ENCODE data around the gene AGO4. TPM values are rescaled to one million over a fixed set of nuclear protein-coding genes. Genes with fewer than 3 reads are reported as not detected.
A peak's percentile ranks its signal among the peaks of the same experiment; 100 is the strongest.

AGO4 gene
- total RNA-seq, 6 donors from 2014 or later: 18.6 to 32.5 (median 26.1) TPM

GRCh38 chr1:35854989-35855700 lies 47.3 kb downstream of the AGO4 start:
- Histone ChIP-seq H3K4me3 (no peak overlapping the region), H3K9me3 (no peaks in the 10 kb centered on the region), H3K27me3 (no peaks in the 10 kb centered on the region), H3K36me3 (peaks cover 6 to 66% (median 46%) of the 10 kb centered on the region in 4 donors), H3K4me1 (peaks cover 0 to 3% (median 0%) of the 10 kb centered on the region in 4 donors), H3K27ac (no peak overlapping the region)
- ATAC-seq (ENCODE audit: low FRiP score in 2 of 2) (no peak), DNase-seq (no peak)
- WGBS, 2 donors: 83 to 84% methylated on average over 9 of the region's 9 CpGs
- no peak for TF ChIP-seq EP300 (IDR thresholded peaks at IDR 0.05)

- no peak overlapping the region for H3K4me3 ChIP-seq
- H3K27me3 ChIP-seq: no peaks in the 10 kb centered on the region
- no peak overlapping the region for H3K27ac ChIP-seq
- no peak for DNase-seq
- peaks cover 0 to 2% (median 0%) of the 10 kb centered on the region in 4 donors for H3K4me1 ChIP-seq
- no peaks in the 10 kb centered on the region for H3K9me3 ChIP-seq
- H3K36me3 ChIP-seq: peaks cover 6 to 48% (median 32%) of the 10 kb centered on the region in 4 donors
- ATAC-seq (ENCODE audit: low FRiP score in 2 of 2): no peak
- WGBS, 2 donors: 33 to 40% methylated on average over 1 of the region's 1 CpG
- TF ChIP-seq POLR2AphosphoS5 (IDR thresholded peaks at IDR 0.05): no peak
- TF ChIP-seq POLR2A (IDR thresholded peaks at IDR 0.05): no peak
- TF ChIP-seq EP300 (IDR thresholded peaks at IDR 0.05): no peak
- no peak for TF ChIP-seq CTCF (IDR thresholded peaks at IDR 0.05)
Observed at GRCh38 chr1:35856964-35857363, 49.1 kb downstream of the AGO4 start.

GRCh38 chr1:35857830-35858229 lies 50.0 kb downstream of the AGO4 start:
- ATAC-seq (ENCODE audit: low FRiP score in 2 of 2): no peak
- no peak for DNase-seq
- no peaks in the 10 kb centered on the region for H3K27me3 ChIP-seq
- H3K36me3 ChIP-seq: peaks cover 6 to 41% (median 27%) of the 10 kb centered on the region in 4 donors
- no peaks in the 10 kb centered on the region for H3K9me3 ChIP-seq
- H3K4me3 ChIP-seq: no peak overlapping the region
- H3K4me1 ChIP-seq: no peaks in the 10 kb centered on the region
- no peak for TF ChIP-seq EP300 (IDR thresholded peaks at IDR 0.05)
- TF ChIP-seq POLR2AphosphoS5 (IDR thresholded peaks at IDR 0.05): no peak
- TF ChIP-seq CTCF (IDR thresholded peaks at IDR 0.05): peak in 1 of 6 experiments; percentile 5
- TF ChIP-seq POLR2A (IDR thresholded peaks at IDR 0.05): no peak
- no peak overlapping the region for H3K27ac ChIP-seq

- ATAC-seq (ENCODE audit: low FRiP score in 2 of 2): peak in 1 of 2 donors; percentile 50
- Histone ChIP-seq H3K4me1 (peaks cover 0 to 8% (median 3%) of the 10 kb centered on the region in 4 donors), H3K4me3 (no peak overlapping the region), H3K36me3 (peaks cover 0 to 13% (median 5%) of the 10 kb centered on the region in 4 donors), H3K27ac (no peak overlapping the region), H3K9me3 (no peaks in the 10 kb centered on the region), H3K27me3 (no peaks in the 10 kb centered on the region)
- WGBS, 2 donors: 50 to 82% methylated on average over 3 of the region's 3 CpGs
- TF ChIP-seq POLR2AphosphoS5 (IDR thresholded peaks at IDR 0.05): no peak
- TF ChIP-seq CTCF (IDR thresholded peaks at IDR 0.05): no peak
- no peak for TF ChIP-seq EP300 (IDR thresholded peaks at IDR 0.05)
- no peak for TF ChIP-seq POLR2A (IDR thresholded peaks at IDR 0.05)
- no peak for DNase-seq
Observed at GRCh38 chr1:35860696-35861095, 52.9 kb downstream of the AGO4 start.

- 76 to 100% methylated on average over 1 of the region's 1 CpG for WGBS, 2 donors
- no peak for DNase-seq
Observed at GRCh38 chr1:35863136-35863535, 55.3 kb downstream of the AGO4 start.

More at GRCh38 chr1:35863136-35863535, 55.3 kb downstream of the AGO4 start:
- no peaks in the 10 kb centered on the region for H3K9me3 ChIP-seq
- no peak for ATAC-seq (ENCODE audit: low FRiP score in 2 of 2)
- peaks cover 0 to 5% (median 0%) of the 10 kb centered on the region in 4 donors for H3K36me3 ChIP-seq
- no peak overlapping the region for H3K27ac ChIP-seq
- H3K4me3 ChIP-seq: no peak overlapping the region
- peaks cover 0 to 8% (median 4%) of the 10 kb centered on the region in 4 donors for H3K4me1 ChIP-seq
- TF ChIP-seq POLR2AphosphoS5 (IDR thresholded peaks at IDR 0.05) (no peak), POLR2A (IDR thresholded peaks at IDR 0.05) (no peak), EP300 (IDR thresholded peaks at IDR 0.05) (no peak), CTCF (IDR thresholded peaks at IDR 0.05) (no peak)
- no peaks in the 10 kb centered on the region for H3K27me3 ChIP-seq

Data from upper lobe of left lung (tissue), 6 donors.